H54 (cell line): ENCODE measurements around the gene DCAF12L2.
"Not testable (repeated sequence)": the region's sequence is repeated elsewhere in the genome, so short reads cannot be mapped to it uniquely, and the experiment has no call there.

Experiments
- DNase-seq: peaks from one replicate; pipeline ENCODE4 v3.0.0; 2011; ENCODE audit warnings: low spot score, mixed read lengths; ENCODE audit not compliant: insufficient read length
- FAIRE-seq: peaks from 3 replicates; lab custom pipeline; 2011; peaks lifted over from hg19 to GRCh38; lab: Jason Lieb, UNC
- POLR2A ChIP-seq: IDR thresholded peaks from 2 replicates; pipeline ENCODE4 v1.6.1; 2011; ENCODE audit warnings: low read depth, mild to moderate bottlenecking, low read length

Gene DCAF12L2

DNA sequence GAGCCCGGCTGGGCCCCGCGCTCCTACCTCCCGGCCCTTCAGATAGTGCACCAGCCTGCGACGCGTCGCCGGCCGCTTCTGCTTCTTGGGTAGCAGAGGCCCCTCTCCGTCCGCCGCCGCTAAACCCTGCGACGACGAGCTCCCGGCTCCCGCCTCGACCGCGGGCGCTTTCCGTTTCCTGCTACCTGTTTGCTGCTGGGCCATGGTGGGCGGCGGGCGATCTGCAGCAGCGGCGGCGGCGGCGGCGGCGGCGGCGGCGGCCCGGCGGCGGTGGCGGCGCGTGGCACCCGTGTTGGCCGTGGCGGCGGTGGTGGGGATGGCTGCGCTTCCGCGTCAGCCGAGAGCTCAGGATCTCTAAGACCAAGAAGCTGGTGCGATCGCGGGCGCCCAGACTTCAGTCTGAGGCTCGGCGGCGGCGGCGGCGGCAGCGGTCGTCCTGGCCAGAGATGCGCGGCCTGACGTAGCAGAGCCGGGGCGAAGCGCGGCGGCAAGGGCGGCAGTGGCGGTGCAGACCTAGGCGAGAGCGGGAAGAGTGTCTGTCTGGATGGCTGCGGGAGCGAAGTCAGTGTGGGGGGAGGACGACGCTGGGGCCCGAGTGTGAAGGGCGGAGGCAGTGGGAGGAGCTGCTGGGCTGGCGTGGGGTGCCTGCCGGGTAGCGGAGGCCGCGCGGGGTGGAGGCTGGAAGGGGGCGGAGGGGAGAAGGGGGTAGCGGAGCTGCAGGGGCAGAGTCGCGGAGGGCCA, at the start of gene DCAF12L2:
Gene DCAF12L2, minus strand, starts transcription at position 569 of the 741 bp plus-strand sequence. Its CDS starts 365 bp downstream, at position 204.
- no peak for FAIRE-seq
- no peak for TF ChIP-seq POLR2A
- no peak for DNase-seq

DNA sequence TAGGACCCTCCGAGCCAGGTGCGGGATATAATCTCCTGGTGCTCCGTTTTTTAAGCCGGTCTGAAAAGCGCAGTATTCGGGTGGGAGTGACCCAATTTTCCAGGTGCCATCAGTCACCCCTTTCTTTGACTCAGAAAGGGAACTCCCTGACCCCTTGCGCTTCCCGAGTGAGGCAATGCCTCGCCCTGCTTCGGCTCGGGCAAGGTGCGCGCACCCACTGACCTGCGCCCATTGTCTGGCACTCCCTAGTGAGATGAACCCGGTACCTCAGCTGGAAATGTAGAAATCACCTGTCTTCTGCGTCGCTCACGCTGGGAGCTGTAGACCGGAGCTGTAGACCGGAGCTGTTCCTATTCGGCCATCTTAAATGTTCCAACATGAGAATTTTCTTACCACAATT, 24.8 kb upstream of the DCAF12L2 start:
- not testable (repeated sequence) for DNase-seq, FAIRE-seq

DNA sequence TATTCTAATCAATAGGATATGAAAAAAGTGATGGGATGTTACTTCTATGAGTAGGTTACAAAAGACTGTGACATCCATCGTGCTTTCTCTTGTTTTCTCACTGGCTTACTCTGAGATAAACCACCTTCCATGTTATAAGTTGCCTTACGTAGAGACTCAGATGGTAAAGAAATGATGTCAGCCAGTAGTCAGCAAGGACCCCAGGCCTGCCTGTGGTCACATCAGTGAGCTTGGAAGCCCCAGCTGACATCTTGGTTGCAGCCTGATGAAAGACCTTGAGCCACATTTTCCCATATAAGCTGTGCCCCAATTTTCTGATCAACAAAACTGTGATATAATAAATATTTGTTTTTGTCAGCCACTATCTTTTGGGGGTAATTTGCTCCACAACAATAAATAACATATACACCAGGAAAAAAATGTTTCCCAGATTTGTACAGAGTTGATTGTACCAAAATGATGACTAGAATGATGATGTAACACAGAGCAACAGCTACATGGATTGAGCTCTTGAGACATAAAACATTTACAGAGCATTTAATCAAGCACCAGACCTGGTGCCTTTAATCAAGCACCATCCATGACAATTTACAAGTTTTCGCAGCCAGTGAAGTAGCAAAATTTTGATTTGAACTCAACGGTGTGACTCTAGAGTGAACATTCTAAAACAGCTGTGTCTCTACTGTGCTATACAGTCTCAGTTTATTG, 11.2 kb upstream of the DCAF12L2 start:
- FAIRE-seq (no peak), DNase-seq (no peak)
- TF ChIP-seq POLR2A = no peak

DNA sequence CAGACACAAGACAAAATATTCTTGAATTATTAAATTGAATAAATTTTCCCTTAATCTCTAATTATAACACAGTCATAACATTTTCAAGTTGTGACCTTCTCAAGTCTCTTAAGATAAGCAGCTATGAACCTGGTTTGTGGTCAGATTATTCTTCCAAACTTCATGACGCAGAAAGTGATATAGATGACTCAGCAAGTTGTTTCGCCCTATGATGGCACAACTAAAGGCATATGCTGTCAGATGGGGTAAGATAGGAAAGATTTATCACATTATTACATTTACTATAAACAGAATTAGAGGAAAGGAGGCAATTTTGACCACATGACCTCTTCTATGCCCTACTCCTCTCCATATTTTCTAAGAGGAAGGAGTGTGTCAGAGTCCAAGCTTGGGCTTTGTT, 4.6 kb upstream of the DCAF12L2 start:
- FAIRE-seq (no peak), DNase-seq (no peak)
- no peak for TF ChIP-seq POLR2A

DNA sequence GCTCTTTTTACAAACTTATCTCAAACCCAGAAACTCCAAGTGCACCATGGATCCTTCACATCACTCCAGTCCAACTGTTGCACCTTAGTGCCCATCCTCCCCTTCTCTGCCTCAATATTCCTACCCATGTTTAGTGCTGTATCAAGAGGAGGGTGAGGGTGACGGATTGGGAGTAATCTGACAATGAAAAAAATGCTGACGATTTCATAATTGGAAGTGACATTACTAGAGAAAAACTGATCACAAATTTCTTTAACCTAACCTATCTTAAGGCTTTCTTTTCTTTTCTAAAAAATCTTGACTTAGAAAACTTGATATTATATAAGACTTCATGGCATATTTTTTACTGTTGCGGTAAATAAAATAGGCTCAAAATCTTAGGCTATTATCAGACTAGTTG, 1.5 kb upstream of the DCAF12L2 start:
- FAIRE-seq (no peak), DNase-seq (no peak)
- no peak for TF ChIP-seq POLR2A

DNA sequence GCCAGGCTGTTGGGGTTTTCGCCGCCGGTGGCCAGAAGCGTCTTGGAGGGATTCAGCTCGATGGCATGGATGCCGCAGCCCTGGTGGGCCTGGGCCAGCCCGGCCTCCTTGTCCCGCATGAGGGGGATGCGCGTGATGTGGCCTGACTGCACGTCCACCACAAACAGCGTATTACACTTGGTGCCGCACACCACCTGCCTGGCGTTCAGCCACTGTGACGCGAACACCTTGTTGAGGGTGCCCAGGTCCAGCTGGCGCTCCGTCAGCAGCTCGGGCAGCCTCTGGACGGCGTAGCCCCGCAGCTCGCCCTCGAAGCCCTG, 728 bp downstream of the DCAF12L2 start:
- no peak for TF ChIP-seq POLR2A
- DNase-seq (no peak), FAIRE-seq (no peak)

DNA sequence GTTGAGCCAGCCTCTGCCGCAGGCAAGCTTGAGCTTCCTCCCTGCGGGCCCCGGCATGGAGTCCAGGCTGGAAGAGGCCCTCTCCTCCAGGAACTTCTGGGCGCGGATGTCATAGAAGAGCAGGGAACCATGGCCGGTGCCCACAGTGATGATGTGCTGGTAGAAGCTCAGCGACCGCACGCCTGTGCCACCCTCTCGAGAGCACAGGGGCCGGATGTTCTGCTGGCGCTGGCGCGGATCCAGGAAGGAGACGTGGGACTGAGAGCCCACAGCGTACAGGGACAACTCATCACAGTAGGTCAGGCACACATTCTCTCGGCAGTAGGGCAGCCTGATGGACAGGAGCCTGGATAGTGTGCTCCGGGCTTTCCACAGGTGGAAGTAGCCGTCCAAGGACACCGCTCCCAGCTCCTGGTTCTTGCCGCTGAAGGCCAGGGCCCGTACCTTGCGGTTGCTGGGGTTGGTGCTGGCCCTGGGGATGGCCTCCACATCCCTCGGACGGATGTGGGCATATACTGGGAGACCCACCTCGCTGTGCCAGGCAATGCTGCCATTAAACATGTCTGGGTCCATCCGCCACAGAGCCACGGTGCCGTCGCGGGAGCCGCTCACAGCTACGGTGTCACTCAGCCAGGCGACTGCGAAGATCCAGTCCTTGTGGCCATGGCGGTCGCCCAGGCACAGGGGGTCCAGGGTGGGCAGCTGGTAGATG, 1.2 kb downstream of the DCAF12L2 start:
- DNase-seq (no peak), FAIRE-seq (no peak)
- TF ChIP-seq POLR2A = no peak

DNA sequence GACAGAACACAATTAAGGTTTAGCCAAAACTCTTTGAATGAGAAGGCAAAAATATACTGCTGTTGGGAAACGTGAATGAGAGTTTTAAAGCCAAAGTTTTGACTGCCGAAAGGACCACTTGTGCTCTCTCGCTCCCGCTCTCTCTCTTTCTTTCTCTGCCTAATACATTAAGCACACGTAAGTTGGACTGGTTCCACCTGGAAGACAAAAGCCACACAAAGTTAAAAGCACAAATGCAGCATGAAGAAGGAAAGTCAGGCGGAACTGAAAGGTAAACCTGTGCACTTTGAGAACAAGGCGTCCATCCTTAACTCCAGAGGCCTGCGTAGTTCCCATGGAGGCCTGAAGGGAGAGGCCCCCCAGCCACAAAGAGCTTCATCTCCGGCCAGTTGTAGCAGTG, 1.9 kb downstream of the DCAF12L2 start:
- no peak for TF ChIP-seq POLR2A
- no peak for FAIRE-seq
- no peak for DNase-seq

DNA sequence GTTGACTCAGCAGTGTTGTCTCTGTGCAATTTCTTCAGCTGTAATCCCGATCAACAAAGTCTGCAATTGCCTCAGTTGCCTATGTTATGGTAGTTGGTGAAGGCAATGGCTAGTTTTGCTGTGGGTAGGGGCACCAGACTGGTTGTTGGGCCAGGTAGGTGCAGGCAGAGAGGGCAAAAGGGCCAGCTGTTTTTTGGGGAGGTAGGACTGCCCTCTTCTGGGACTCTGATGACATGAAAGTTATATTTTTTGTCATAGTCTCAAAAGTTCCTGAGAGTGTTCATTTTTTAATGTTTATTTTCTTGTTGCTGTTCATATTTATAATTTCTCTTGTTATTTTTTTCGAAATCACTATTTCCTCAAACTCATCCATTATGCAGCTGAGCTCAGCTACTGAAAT, 25.1 kb downstream of the DCAF12L2 start:
- no peak for FAIRE-seq
- DNase-seq = no peak
- TF ChIP-seq POLR2A = no peak

DNA sequence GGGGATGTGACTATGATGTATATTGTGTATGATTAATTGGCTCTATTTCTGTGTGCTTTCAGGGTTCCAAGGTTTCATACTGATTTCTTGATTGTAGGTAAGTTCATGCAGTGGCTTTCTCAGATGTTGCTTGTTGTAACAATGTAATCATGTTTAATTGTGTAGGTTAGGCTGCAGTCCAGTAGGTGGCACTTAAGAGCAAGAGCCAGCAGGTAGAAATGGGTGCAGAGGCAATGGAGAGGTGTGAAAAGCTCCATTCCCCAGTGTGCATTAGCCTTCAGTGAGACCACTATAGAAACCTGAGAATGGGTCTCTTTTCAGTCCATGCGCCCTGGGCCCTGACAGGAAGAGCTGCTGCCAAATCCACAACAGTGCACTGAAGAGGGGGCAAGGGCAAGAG, 28.2 kb downstream of the DCAF12L2 start:
- FAIRE-seq (no peak), DNase-seq (no peak)
- TF ChIP-seq POLR2A = no peak

DNA sequence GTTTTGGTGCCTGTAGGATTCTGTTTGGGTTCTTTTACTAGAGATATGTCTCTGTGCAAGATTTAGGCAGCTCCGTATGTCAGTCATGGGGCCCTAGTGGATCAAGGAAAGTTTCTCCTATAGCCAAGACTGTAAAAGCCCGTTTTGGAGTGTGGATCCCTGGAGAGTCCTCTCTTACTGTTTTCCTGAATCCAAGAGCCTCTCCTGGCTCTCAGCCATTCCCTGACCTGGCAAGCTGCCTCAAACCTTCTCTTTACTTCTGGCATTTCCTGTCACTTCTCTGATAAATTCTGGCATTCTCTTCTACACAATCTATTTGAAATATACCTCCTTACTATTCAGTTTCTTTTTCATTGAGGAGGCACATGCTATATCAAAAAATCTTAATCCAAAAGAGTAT, 41.4 kb downstream of the DCAF12L2 start:
- FAIRE-seq (no peak), DNase-seq (no peak)
- no peak for TF ChIP-seq POLR2A
